H1 (cell line): ENCODE measurements around the gene ANAPC16. TPM values are rescaled to one million over a fixed set of nuclear protein-coding genes. Genes with fewer than 3 reads are reported as not detected.

ENCODE experiments used
- CHD7 ChIP-seq: fragments of 300-600 bp; sonication (generic); IDR thresholded peaks from 2 replicates; pipeline ENCODE4 v1.7.1; 2012; ENCODE audit warnings: low read length, moderate library complexity, mild to moderate bottlenecking, inconsistent platforms; ENCODE audit not compliant: insufficient replicate concordance
- GABPA ChIP-seq: IDR thresholded peaks from 2 replicates; pipeline ENCODE4 v1.6.1; 2011; ENCODE audit warnings: mild to moderate bottlenecking, low read length, moderate library complexity, borderline replicate concordance; ENCODE audit not compliant: insufficient read depth
- KDM1A ChIP-seq: fragments of 200-600, 300-600 bp; sonication (generic); IDR thresholded peaks from 2 replicates; pipeline ENCODE4 v1.7.1; 2016; ENCODE audit warnings: mild to moderate bottlenecking, low read length, borderline replicate concordance
- RFX5 ChIP-seq: IDR thresholded peaks from 2 replicates; pipeline ENCODE4 v1.6.1; 2011; ENCODE audit warnings: low read depth, low read length, improper control_type of control experiment, borderline replicate concordance
- SIN3A ChIP-seq, 2 experiments: IDR thresholded peaks in 1 of 2; conservative IDR thresholded peaks in 1 of 2; 2 replicates each; pipeline ENCODE4 v1.6.1; 2011 to 2012; ENCODE audit warnings: low read length in 2 of 2, improper control_type of control experiment in 1 of 2, low read depth in 1 of 2, mild to moderate bottlenecking in 1 of 2
- SRF ChIP-seq: IDR thresholded peaks from 2 replicates; pipeline ENCODE4 v1.6.1; 2011; ENCODE audit warnings: mild to moderate bottlenecking, low read depth, low read length, moderate library complexity
- TCF12 ChIP-seq: IDR thresholded peaks from 2 replicates; pipeline ENCODE4 v1.6.1; 2011; ENCODE audit warnings: low read depth, mild to moderate bottlenecking, low read length
- YY1 ChIP-seq: IDR thresholded peaks from 2 replicates; pipeline ENCODE4 v1.6.1; 2011; ENCODE audit warnings: low read depth, mild to moderate bottlenecking, low read length
- polyA plus RNA-seq, 7 experiments: library from polyadenylated mRNA; depleted of rRNA in 3 of 7; stranded (reverse) in 5 of 7; unstranded in 2 of 7; fragments of >200 nt in 5 of 7; fragments of 200-250 nt in 2 of 7; gene quantifications; 1 replicate in 5 of 7; 2 replicates in 1 of 7; 4 replicates in 1 of 7; pipeline versions ENCODE4 v1.2.1 to v1.2.3, GENCODE V29; 2011 to 2013; ENCODE audit warnings: missing spikeins in 2 of 7, mixed read lengths in 2 of 7
- total RNA-seq: library from RNA; stranded (reverse); fragmentation: NEBNext Ultra II Directional; extraction: Animal tissue kit (Norgen Biotek cat#: 25700); gene quantifications from 2 replicates; pipeline ENCODE4 v1.2.1, GENCODE V29; 2021

The ANAPC16 gene
- total and polyA plus RNA-seq, 2 of the 8 experiments (the other 6 are each of a cell fraction or from before 2014, with no cell fraction given): 53.1 to 57.4 TPM

- TF ChIP-seq CHD7: no peak
- TF ChIP-seq TCF12: peak; percentile 43; the same call in 1 of the 2 replicates
- no peak for TF ChIP-seq SRF
- peak; percentile 35; the same call in 1 of the 2 replicates for TF ChIP-seq YY1
- TF ChIP-seq KDM1A: no peak
- no peak for TF ChIP-seq RFX5
- peak; percentile 15 to 88; a peak in 2 of 4 replicates for TF ChIP-seq SIN3A (conservative IDR thresholded peaks at IDR 0.05 in 1 of 2, IDR thresholded peaks at IDR 0.05 in 1 of 2; ENCODE audit: low read depth in 1 of 2, low read length in 2 of 2)
- TF ChIP-seq GABPA: peak; percentile 45; the same call in 1 of the 2 replicates
Observed at GRCh38 chr10:72274730-72275350, 59.0 kb downstream of the ANAPC16 start (continued).
